ENCODE results near the gene ILKAP. TPM values are rescaled to one million over a fixed set of nuclear protein-coding genes. Genes with fewer than 3 reads are reported as not detected.

ILKAP gene
- total RNA-seq, 1 experiment from 2014 or later = 41.5 TPM

- Histone ChIP-seq H4K91ac (ENCODE audit: insufficient read length, low read depth, low read length) (no peak overlapping the region), H3K27ac (ENCODE audit: insufficient read length, low read depth, low read length) (no peak overlapping the region), H4K5ac (ENCODE audit: insufficient read length, low read depth, low read length) (no peak overlapping the region), H3K79me1 (ENCODE audit: insufficient read depth, low read depth, low read length, poor library complexity, severe bottlenecking) (no peaks in the 10 kb centered on the region), H2BK120ac (ENCODE audit: low read depth, low read length, poor library complexity, severe bottlenecking) (no peak overlapping the region), H3K4ac (ENCODE audit: low read depth, low read length) (no peak overlapping the region), H2AK5ac (ENCODE audit: insufficient read length, low read length) (no peak overlapping the region), H2AFZ (ENCODE audit: low read length) (no peak overlapping the region), H3K23me2 (ENCODE audit: insufficient read length, low read depth, low read length, poor library complexity, severe bottlenecking) (no peaks in the 10 kb centered on the region), H4K8ac (replicated peaks; ENCODE audit: insufficient read length, low read depth, low read length) (no peak overlapping the region), H3K14ac (ENCODE audit: insufficient read depth, low read length) (no peak overlapping the region), H2BK12ac (ENCODE audit: insufficient read length, low read depth, low read length) (no peak overlapping the region), H3K27me3 (ENCODE audit: insufficient read depth, low read length) (peaks cover 15% of the 10 kb centered on the region; the same call in 1 of the 2 replicates), H2BK15ac (ENCODE audit: low read depth, low read length) (no peak overlapping the region), H3K9me3 (ENCODE audit: control insufficient read depth, low read depth, low read length) (no peaks in the 10 kb centered on the region), H3K23ac (ENCODE audit: insufficient read length, low read depth, low read length) (no peak overlapping the region), H3K9ac (ENCODE audit: extremely low read depth, insufficient read length, low read length) (no peak overlapping the region), H3K4me1 (ENCODE audit: insufficient read depth, low read length) (no peaks in the 10 kb centered on the region), H3K18ac (ENCODE audit: insufficient read length, low read depth, low read length) (no peak overlapping the region), H3K4me2 (ENCODE audit: insufficient read depth, insufficient read length, low read length) (no peak overlapping the region), H2BK20ac (ENCODE audit: low read depth, low read length, poor library complexity, severe bottlenecking) (no peak overlapping the region), H3T11ph (ENCODE audit: low read length) (no peak overlapping the region), H2BK5ac (ENCODE audit: insufficient read length, low read length) (no peak overlapping the region), H3K56ac (ENCODE audit: insufficient read length, low read depth, low read length) (no peak overlapping the region), H3K79me2 (ENCODE audit: insufficient read depth, low read length) (no peaks in the 10 kb centered on the region), H4K20me1 (ENCODE audit: control insufficient read depth, insufficient read depth, insufficient read length) (no peaks in the 10 kb centered on the region)
- H3K27me3 Mint-ChIP-seq (ENCODE audit: low read depth) = peaks cover 38% of the 10 kb centered on the region
- WGBS (ENCODE audit: extremely low coverage, insufficient read length, low lambda C conversion rate) = no CpG with 5 or more reads among the region's 24 CpGs
- 0 out of 4 replicates have a peak, but pooled peaks cover 0 to 2% of the 10 kb centered on the region in 2 experiments for H3K4me1 Mint-ChIP-seq
- H3K27ac Mint-ChIP-seq = no peak overlapping the region; a peak in 1 of 7 replicates
- no peak for DNase-seq
- no peak overlapping the region for H3K4me3 Mint-ChIP-seq
- peaks cover 8 to 24% (median 15%) of the 10 kb centered on the region in 3 experiments for H3K36me3 Mint-ChIP-seq (ENCODE audit: insufficient read depth in 1 of 3, low read depth in 3 of 3)
- peaks cover 0 to 4% of the 10 kb centered on the region in 2 experiments; a peak in 1 of 5 replicates for H3K9me3 Mint-ChIP-seq
- TF ChIP-seq CTCF (conservative IDR thresholded peaks at IDR 0.05) = no peak
Observed at GRCh38 chr2:238166391-238167343, 36.8 kb downstream of the ILKAP start.

All from H9 (cell line).